GM12891 (cell line): ENCODE results near the gene COA1.

ENCODE experiments used
- POLR2A ChIP-seq: IDR thresholded peaks from 2 replicates; pipeline ENCODE4 v1.6.1; 2011; ENCODE audit warnings: low read depth, low read length, control low read depth
- POLR2AphosphoS5 ChIP-seq: IDR thresholded peaks from 2 replicates; pipeline ENCODE4 v1.6.1; 2011; ENCODE audit warnings: low read depth, low read length, control low read depth
- TAF1 ChIP-seq: IDR thresholded peaks from 2 replicates; pipeline ENCODE4 v1.6.1; 2011; ENCODE audit warnings: low read depth, low read length, control low read depth

DNA sequence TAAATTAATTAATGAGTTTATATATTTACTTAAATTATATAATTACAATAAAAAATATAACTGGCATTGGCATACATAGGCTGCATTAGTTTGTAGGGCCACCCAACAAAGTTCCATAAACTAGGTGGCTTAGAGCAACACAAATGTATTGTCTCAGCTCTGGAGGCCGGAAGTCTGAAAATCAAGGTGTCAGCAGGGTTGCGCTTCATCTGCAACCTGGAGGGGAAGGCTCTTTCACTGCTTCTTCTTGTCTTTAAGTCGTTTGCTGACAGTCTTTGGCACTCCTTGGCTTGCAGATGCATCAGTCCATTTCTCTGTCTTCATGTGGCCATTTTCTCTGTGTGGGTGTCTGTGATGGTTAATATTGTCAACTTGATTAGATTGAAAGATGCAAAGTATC is 23.1 kb upstream of the COA1 start:
- TF ChIP-seq POLR2A (no peak), TAF1 (no peak), POLR2AphosphoS5 (no peak)
